A673 (cell line): Measurements from ENCODE around the gene CREB3L1.

Source experiments
- CTCF ChIP-seq: fragments of 300-800, 200-600 bp; sonication (generic); conservative IDR thresholded peaks from 2 replicates; pipeline ENCODE4 v1.5.1; 2017; ENCODE audit warnings: low read depth, mild to moderate bottlenecking, antibody characterized with exemption, low read length, moderate library complexity, mixed read lengths
- EZH2 ChIP-seq: fragments of 200-600 bp; sonication (generic); IDR thresholded peaks from 2 replicates; pipeline ENCODE4 v1.6.1; 2017; ENCODE audit warnings: borderline replicate concordance, low read depth, mild to moderate bottlenecking, mixed read lengths, antibody characterized with exemption, low read length; ENCODE audit not compliant: poor library complexity, severe bottlenecking

GRCh38 chr11:46247659-46248058 is 29.8 kb upstream of the CREB3L1 start:
- peak; percentile 82 for TF ChIP-seq CTCF
- TF ChIP-seq EZH2, result no peak
